K562 (cell line): ENCODE results near the gene CARM1. TPM values are rescaled to one million over a fixed set of nuclear protein-coding genes. Genes with fewer than 3 reads are reported as not detected.

ENCODE experiments used
- CC2D1A ChIP-seq: fragments of 450-650 bp; IDR thresholded peaks from 2 replicates; pipeline ENCODE4 v1.6.1; 2017; ENCODE audit warnings: mild to moderate bottlenecking
- CREB5 ChIP-seq: fragments of 250-450 bp; sonication (Bioruptor Pico); IDR thresholded peaks from 2 replicates; pipeline ENCODE4 v1.5.0; 2020; ENCODE audit warnings: mild to moderate bottlenecking
- CXXC5 ChIP-seq: fragments of 250-450 bp; sonication (Bioruptor Pico); IDR thresholded peaks from 2 replicates; pipeline ENCODE4 v1.8.0; 2022; ENCODE audit warnings: inconsistent platforms, mild to moderate bottlenecking, moderate library complexity
- MCM3 ChIP-seq: fragments of 450-650 bp; IDR thresholded peaks from 2 replicates; pipeline ENCODE4 v1.6.1; 2016
- POLR2A ChIP-seq: fragments of 450-650 bp; conservative IDR thresholded peaks from 2 replicates; pipeline ENCODE4 v1.6.1; 2016
- PRDM10 ChIP-seq: fragments of 450-650 bp; IDR thresholded peaks from 2 replicates; pipeline ENCODE4 v1.6.1; 2018; ENCODE audit not compliant: partially characterized antibody
- RAD21 ChIP-seq, 2 experiments: fragments of 250-450 bp in 1 of 2; fragments of 450-650 bp in 1 of 2; sonication (Bioruptor Pico) in 1 of 2; formaldehyde crosslinking in 1 of 2; IDR thresholded peaks in 1 of 2; conservative IDR thresholded peaks in 1 of 2; 2 replicates each; pipeline versions ENCODE4 v1.4.0 to v1.8.0; 2020 to 2022; ENCODE audit warnings: mild to moderate bottlenecking in 2 of 2, moderate library complexity in 1 of 2
- REST ChIP-seq, 2 experiments: fragments of 450-650 bp; formaldehyde crosslinking in 1 of 2; IDR thresholded peaks; 2 replicates each; pipeline versions ENCODE4 v1.4.0 to v1.6.1; 2014 to 2020; ENCODE audit warnings: mild to moderate bottlenecking in 2 of 2, borderline replicate concordance in 1 of 2, low read depth in 1 of 2
- SMC3 ChIP-seq: conservative IDR thresholded peaks from 2 replicates; pipeline ENCODE4 v1.6.1; 2011; ENCODE audit warnings: low read depth, low read length, improper control_type of control experiment; ENCODE audit not compliant: insufficient read depth
- ZNF384 ChIP-seq: IDR thresholded peaks from 2 replicates; pipeline ENCODE4 v1.6.1; 2012; ENCODE audit warnings: low read depth, low read length, improper control_type of control experiment
- polyA plus RNA-seq, 8 experiments: library from polyadenylated mRNA; depleted of rRNA in 4 of 8; stranded (reverse) in 5 of 8; unstranded in 3 of 8; fragments of >200 nt; fragmentation: Nextera tagmentation in 2 of 8; fragmentation: Illumina TruSeq in 1 of 8; extraction: Ambion mirVana in 2 of 8; extraction: Trizol in 1 of 8; gene quantifications; 2 replicates each; pipeline versions ENCODE4 v1.2.1 to v1.2.3, GENCODE V29; 2011 to 2014; ENCODE audit warnings: inconsistent platforms in 1 of 8, missing spikeins in 1 of 8
- total RNA-seq, 7 experiments: library from RNA; depleted of rRNA in 6 of 7; stranded (reverse); fragments of >200 nt in 6 of 7; fragmentation: Illumina TruSeq in 2 of 7; extraction: Trizol in 2 of 7; gene quantifications; 2 replicates each; pipeline versions ENCODE4 v1.2.1 to v1.2.3, GENCODE V29; 2011 to 2021; ENCODE audit warnings: low replicate concordance in 1 of 7

Gene CARM1
- total and polyA plus RNA-seq, 9 of the 15 experiments (the other 6 are each of a cell fraction or from before 2014, with no cell fraction given) = 0.36 to 86.0 (median 29.7) TPM

GRCh38 chr19:10936661-10937084, 65.3 kb downstream of the CARM1 start (continued):
- TF ChIP-seq REST (IDR thresholded peaks at IDR 0.05; ENCODE audit: borderline replicate concordance) (peak; percentile 58; the same call in 1 of the 2 replicates), REST (CRISPR knock-in tag; IDR thresholded peaks at IDR 0.05; ENCODE audit: low read depth) (no peak), POLR2A (no peak), CREB5 (CRISPR knock-in tag) (no peak), ZNF384 (peak; percentile 98), CXXC5 (CRISPR knock-in tag) (0 out of 2 replicates have a peak, but pooled peaks have one; percentile 34), PRDM10 (peak; percentile 8), CC2D1A (peak; percentile 59; the same call in 1 of the 2 replicates), SMC3 (peak; percentile 43; the same call in 1 of the 2 replicates), RAD21 (CRISPR knock-in tag; conservative IDR thresholded peaks at IDR 0.05 in 1 of 2, IDR thresholded peaks at IDR 0.05 in 1 of 2) (peak; percentile 54 to 73), MCM3 (no peak)
